GM12878 (cell line): ENCODE data around the gene LYZL1. TPM values are rescaled to one million over a fixed set of nuclear protein-coding genes. Genes with fewer than 3 reads are reported as not detected.

Experiments used
- ATAC-seq: fragments of 200-7000 bp; cut with Tn5 transposase; 3 replicates; pipeline ENCODE4 v1.9.1; 2020; ENCODE audit warnings: mild to moderate bottlenecking, moderate library complexity
- BruUV-seq: library from RNA; stranded (reverse); fragments of 400-500 nt; replicated peaks from 2 replicates; lab custom pipeline; 2021; lab: Mats Ljungman, UMichigan
- CTCF ChIA-PET: fragments of 300-600 bp; sonication (Branson Sonifier 250); formaldehyde crosslinking; extraction: SDS; loops from one replicate; lab custom pipeline; 2021; ENCODE audit warnings: inconsistent platforms; lab: Yijun Ruan, JAX
- POLR2A ChIA-PET: fragments of 350-600 bp; formaldehyde crosslinking; extraction: SDS; loops from one replicate; lab custom pipeline; 2021; ENCODE audit warnings: inconsistent platforms; lab: Charles Lee
- RAD21 ChIA-PET: fragments of 300-600 bp; sonication (Branson Sonifier 250); formaldehyde crosslinking; loops from one replicate; lab custom pipeline; 2023; ENCODE audit warnings: antibody characterized with exemption; ENCODE audit not compliant: unreplicated experiment; lab: Charles Lee
- SMC1A ChIA-PET: fragments of 300-600 bp; sonication (Branson Sonifier 250); formaldehyde crosslinking; loops from one replicate; lab custom pipeline; 2023; ENCODE audit not compliant: unreplicated experiment, uncharacterized antibody; lab: Charles Lee
- DNase-seq: peaks from one replicate; pipeline ENCODE4 v3.0.0-alpha.2; 2011; ENCODE audit warnings: low read depth, low spot score
- FAIRE-seq: peaks from 3 replicates; lab custom pipeline; 2011; peaks lifted over from hg19 to GRCh38; lab: Jason Lieb, UNC
- H2AFZ ChIP-seq: 2 replicates; pipeline ENCODE4 v1.6.0; 2011; ENCODE audit warnings: low read depth, low read length, control low read depth; ENCODE audit not compliant: control insufficient read depth
- H3K27ac ChIP-seq: 2 replicates; pipeline ENCODE4 v1.5.1; 2011; ENCODE audit warnings: control low read depth; ENCODE audit not compliant: control insufficient read depth, insufficient read depth
- H3K27me3 ChIP-seq, 2 experiments: replicated peaks in 1 of 2; 2 replicates each; pipeline versions ENCODE4 v1.6.0 to v1.6.1; 2011; ENCODE audit warnings: low read length in 1 of 2; ENCODE audit not compliant: control insufficient read depth in 2 of 2, insufficient read depth in 2 of 2
- H3K36me3 ChIP-seq, 2 experiments: 2 replicates each; pipeline ENCODE4 v1.5.1; 2011; ENCODE audit warnings: low read length in 1 of 2; ENCODE audit not compliant: control insufficient read depth in 2 of 2, insufficient read depth in 2 of 2
- H3K4me1 ChIP-seq: 2 replicates; pipeline ENCODE4 v1.6.1; 2011; ENCODE audit warnings: mild to moderate bottlenecking, low read length, moderate library complexity, mixed read lengths; ENCODE audit not compliant: control insufficient read depth, insufficient read depth
- H3K4me2 ChIP-seq: 2 replicates; pipeline ENCODE4 v1.6.0; 2011; ENCODE audit warnings: control low read depth; ENCODE audit not compliant: control insufficient read depth, insufficient read depth
- H3K4me3 ChIP-seq: fragments of 200-600 bp; sonication (generic); 2 replicates; pipeline ENCODE4 v1.5.1; 2016
- H3K79me2 ChIP-seq: 2 replicates; pipeline ENCODE4 v1.6.0; 2011; ENCODE audit warnings: low read length; ENCODE audit not compliant: control insufficient read depth, insufficient read depth
- H3K9ac ChIP-seq: 2 replicates; pipeline ENCODE4 v1.8.0; 2011; ENCODE audit warnings: low read length, control low read depth, mixed read lengths; ENCODE audit not compliant: control insufficient read depth, insufficient read depth
- H3K9me3 ChIP-seq: replicated peaks from 3 replicates; pipeline ENCODE4 v1.5.1; 2011; ENCODE audit warnings: mild to moderate bottlenecking, low read length; ENCODE audit not compliant: control insufficient read depth, insufficient read depth
- H4K20me1 ChIP-seq: 2 replicates; pipeline ENCODE4 v1.6.0; 2011; ENCODE audit not compliant: control insufficient read depth, insufficient read depth
- BACH1 ChIP-seq: fragments of 450-650 bp; IDR thresholded peaks from 2 replicates; pipeline ENCODE4 v1.6.1; 2017; ENCODE audit warnings: mild to moderate bottlenecking, borderline replicate concordance
- CEBPB ChIP-seq, 2 experiments: fragments of 150-350 bp in 1 of 2; IDR thresholded peaks; 2 replicates each; pipeline ENCODE4 v1.6.1; 2012 to 2014; ENCODE audit warnings: low read depth in 2 of 2, low read length in 2 of 2, borderline replicate concordance in 1 of 2, inconsistent platforms in 1 of 2
- CHD4 ChIP-seq: fragments of 200-600 bp; sonication (generic); IDR thresholded peaks from 2 replicates; pipeline ENCODE4 v1.6.1; 2016; ENCODE audit warnings: mild to moderate bottlenecking
- HDAC2 ChIP-seq: fragments of 200-600 bp; sonication (generic); IDR thresholded peaks from 2 replicates; pipeline ENCODE4 v1.6.1; 2017
- IRF3 ChIP-seq: fragments of 450-650 bp; IDR thresholded peaks from 2 replicates; pipeline ENCODE4 v1.6.1; 2014; ENCODE audit warnings: mild to moderate bottlenecking
- IRF5 ChIP-seq: fragments of 450-650 bp; IDR thresholded peaks from 2 replicates; pipeline ENCODE4 v1.6.1; 2017; ENCODE audit warnings: borderline replicate concordance
- JUNB ChIP-seq: IDR thresholded peaks from 2 replicates; pipeline ENCODE4 v1.6.1; 2016; ENCODE audit warnings: antibody characterized with exemption, mild to moderate bottlenecking
- JUND ChIP-seq: IDR thresholded peaks from 2 replicates; pipeline ENCODE4 v1.6.1; 2012; ENCODE audit warnings: low read depth, mild to moderate bottlenecking, low read length, improper control_type of control experiment, moderate library complexity
- MTA2 ChIP-seq: fragments of 450-650 bp; IDR thresholded peaks from 2 replicates; pipeline ENCODE4 v1.6.1; 2016; ENCODE audit warnings: low read depth, mild to moderate bottlenecking, moderate library complexity
- NBN ChIP-seq: fragments of 450-650 bp; IDR thresholded peaks from 2 replicates; pipeline ENCODE4 v1.6.1; 2016
- NR2C2 ChIP-seq: IDR thresholded peaks from 2 replicates; pipeline ENCODE4 v1.6.1; 2011; ENCODE audit warnings: borderline replicate concordance, low read depth; ENCODE audit not compliant: control insufficient read depth, insufficient read length
- POLR2AphosphoS2 ChIP-seq: IDR thresholded peaks from 2 replicates; pipeline ENCODE4 v1.6.1; 2011; ENCODE audit warnings: low read depth, mild to moderate bottlenecking, low read length, improper control_type of control experiment, moderate library complexity
- REST ChIP-seq: IDR thresholded peaks from 2 replicates; pipeline ENCODE4 v1.6.1; 2012; ENCODE audit warnings: mild to moderate bottlenecking, low read depth, low read length
- SP1 ChIP-seq: IDR thresholded peaks from one replicate; pipeline ENCODE4 v1.6.1; 2011; ENCODE audit warnings: low read depth, low read length
- SREBF2 ChIP-seq: IDR thresholded peaks from 2 replicates; pipeline ENCODE4 v1.6.1; 2012; ENCODE audit warnings: mild to moderate bottlenecking, low read length
- ZBTB4 ChIP-seq: fragments of 450-650 bp; formaldehyde crosslinking; IDR thresholded peaks from 2 replicates; pipeline ENCODE4 v1.4.0; 2022; ENCODE audit warnings: mild to moderate bottlenecking, moderate library complexity
- ZNF384 ChIP-seq: IDR thresholded peaks from 2 replicates; pipeline ENCODE4 v1.6.1; 2012; ENCODE audit warnings: low read depth, mild to moderate bottlenecking, low read length, improper control_type of control experiment, borderline replicate concordance
- WGBS: methylation state at CpG from one replicate; pipeline ENCODE4 v1.1.6; 2016; ENCODE audit warnings: low lambda C conversion rate; ENCODE audit not compliant: insufficient replicate concordance, insufficient coverage; ENCODE audit errors: missing lambda C conversion rate; 5-methylcytosine and 5-hydroxymethylcytosine counted together
- in situ Hi-C: fragments of 300-500 bp; cut with MboI; formaldehyde crosslinking; loops from 9 replicates; pipeline ENCODE4 v1.14.3; 2018; ENCODE audit warnings: mixed read lengths
- intact Hi-C: fragments of 100-400 bp; cut with micrococcal nuclease; formaldehyde crosslinking; loops from one replicate; pipeline ENCODE4 v1.14.2; 2022; ENCODE audit not compliant: unreplicated experiment
- polyA plus RNA-seq, 11 experiments: library from polyadenylated mRNA; depleted of rRNA in 4 of 11; unstranded in 6 of 11; stranded (reverse) in 5 of 11; fragments of >200 nt; fragmentation: Nextera tagmentation in 4 of 11; fragmentation: Illumina TruSeq in 1 of 11; extraction: Ambion mirVana in 4 of 11; extraction: Trizol in 1 of 11; gene quantifications; 1 replicate in 1 of 11; 2 replicates in 10 of 11; pipeline versions ENCODE4 v1.2.1 to v1.2.3, GENCODE V29; 2011 to 2016; ENCODE audit warnings: inconsistent platforms in 2 of 11, missing spikeins in 2 of 11, low read depth in 1 of 11
- total RNA-seq, 4 experiments: library from RNA; depleted of rRNA in 3 of 4; stranded (reverse); fragments of >200 nt in 3 of 4; fragmentation: Illumina TruSeq in 1 of 4; extraction: Trizol in 1 of 4; gene quantifications; 2 replicates each; pipeline versions ENCODE4 v1.2.1 to v1.2.3, GENCODE V29; 2013 to 2021

LYZL1 gene
- total and polyA plus RNA-seq, 10 of the 15 experiments (the other 5 are each of a cell fraction or from before 2014, with no cell fraction given) = not detected

GRCh38 chr10:29266641-29267040, 22.2 kb upstream of the LYZL1 start:
- ChIA-PET RAD21 (no interaction called here), POLR2A (no interaction called here), SMC1A (no interaction called here), CTCF (interaction anchor here (0.8 kb wide), 1 partner anchor 71 kb away, joined by 3 read pairs; no protein-coding TSS in a partner anchor)
- Histone ChIP-seq H3K4me2 (no peak overlapping the region), H3K9me3 (no peaks in the 10 kb centered on the region), H3K27ac (no peak overlapping the region), H2AFZ (no peak overlapping the region), H3K36me3 (no peaks in the 10 kb centered on the region), H3K79me2 (no peaks in the 10 kb centered on the region), H3K9ac (no peak overlapping the region), H3K4me3 (no peak overlapping the region), H3K4me1 (no peaks in the 10 kb centered on the region), H3K27me3 (no peaks in the 10 kb centered on the region), H4K20me1 (no peaks in the 10 kb centered on the region)
- BruUV-seq = no TSS peak
- no peak for ATAC-seq
- TF ChIP-seq NR2C2 (no peak), IRF3 (no peak), SREBF2 (no peak), ZNF384 (no peak), NBN (no peak), BACH1 (no peak), ZBTB4 (CRISPR knock-in tag) (no peak), CHD4 (no peak), HDAC2 (no peak), JUNB (no peak), CEBPB (IDR thresholded peaks at IDR 0.05; ENCODE audit: borderline replicate concordance in 1 of 2, low read depth in 2 of 2, low read length in 2 of 2) (no peak), MTA2 (no peak), SP1 (no peak), IRF5 (no peak), POLR2AphosphoS2 (no peak), REST (no peak), JUND (no peak)
- WGBS = 74% methylated on average over 8 of the region's 8 CpGs
- FAIRE-seq = no peak
- intact Hi-C loops = no loop called here
- in situ Hi-C loops = no loop called here
- no peak for DNase-seq
